T-helper 9 cell (primary cell): ENCODE measurements around the gene SPECC1L.

Experiments
- DNase-seq: peaks from one replicate; pipeline ENCODE4 v3.0.0-alpha.2; 2020

SPECC1L gene

GRCh38 chr22:24451162-24451561 lies 180.5 kb downstream of the SPECC1L start:
- DNase-seq: no peak

DNA sequence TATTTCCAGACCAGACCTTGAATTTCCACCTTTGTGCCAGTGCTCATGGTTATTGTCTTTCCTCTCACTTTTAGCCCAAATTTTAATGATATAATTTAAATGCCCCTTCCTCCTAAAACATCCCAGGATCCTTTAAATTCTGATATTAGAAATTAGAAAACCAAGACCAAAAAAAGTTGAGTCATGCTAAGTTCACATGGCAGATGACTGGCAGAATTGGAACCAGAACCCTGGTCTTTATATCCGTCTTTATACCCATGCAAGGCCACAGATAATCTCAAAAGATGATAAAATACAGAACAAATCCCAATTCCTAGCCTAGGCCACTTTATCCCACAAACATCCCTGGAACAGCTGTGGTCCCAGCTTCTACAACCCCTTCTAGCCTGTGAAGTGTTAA lies 183.2 kb downstream of the SPECC1L start:
- no peak for DNase-seq

GRCh38 chr22:24455039-24455438 lies 184.4 kb downstream of the SPECC1L start:
- no peak for DNase-seq

DNA sequence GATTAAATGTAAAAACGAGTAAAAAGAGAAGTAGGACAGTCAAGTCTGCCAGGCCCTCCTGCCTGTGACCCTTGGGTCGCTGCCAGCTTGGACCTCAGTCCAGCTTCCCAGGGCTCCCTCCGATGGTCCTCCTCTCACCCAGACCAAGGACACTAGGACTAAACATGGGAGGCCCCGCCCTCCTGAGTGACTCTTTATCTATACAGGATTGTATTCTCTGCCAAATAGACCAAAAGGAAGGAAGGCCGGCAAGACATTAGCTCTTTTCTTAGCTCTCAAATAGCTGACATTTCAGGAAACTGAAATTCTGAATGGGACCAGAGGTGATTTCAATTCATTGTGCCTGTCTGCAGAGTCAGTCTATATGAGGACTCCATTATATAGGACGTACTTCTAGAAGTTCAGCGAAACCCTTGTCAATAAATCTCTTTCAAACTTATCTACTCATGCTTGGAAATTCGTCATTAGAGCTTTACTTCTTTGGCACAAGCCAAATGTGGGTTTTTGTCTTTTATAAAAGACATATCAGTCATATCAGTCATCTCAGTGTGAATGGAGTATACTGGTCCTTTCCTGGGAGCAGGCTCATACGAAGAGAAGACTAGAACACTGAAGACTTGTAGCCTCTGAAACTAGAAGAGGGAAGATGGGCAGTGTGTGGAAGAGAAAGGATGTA lies 185.3 kb downstream of the SPECC1L start:
- no peak for DNase-seq

GRCh38 chr22:24457894-24458420 lies 187.3 kb downstream of the SPECC1L start:
- no peak for DNase-seq

- no peak for DNase-seq
Measured at GRCh38 chr22:24459911-24460310, 189.3 kb downstream of the SPECC1L start.

GRCh38 chr22:24460418-24461089 lies 189.9 kb downstream of the SPECC1L start:
- DNase-seq: no peak

GRCh38 chr22:24463071-24463760 lies 192.6 kb downstream of the SPECC1L start:
- DNase-seq: no peak

GRCh38 chr22:24465566-24465965 lies 194.9 kb downstream of the SPECC1L start:
- DNase-seq: no peak

- DNase-seq: no peak
Measured at GRCh38 chr22:24465975-24466374, 195.3 kb downstream of the SPECC1L start.

DNA sequence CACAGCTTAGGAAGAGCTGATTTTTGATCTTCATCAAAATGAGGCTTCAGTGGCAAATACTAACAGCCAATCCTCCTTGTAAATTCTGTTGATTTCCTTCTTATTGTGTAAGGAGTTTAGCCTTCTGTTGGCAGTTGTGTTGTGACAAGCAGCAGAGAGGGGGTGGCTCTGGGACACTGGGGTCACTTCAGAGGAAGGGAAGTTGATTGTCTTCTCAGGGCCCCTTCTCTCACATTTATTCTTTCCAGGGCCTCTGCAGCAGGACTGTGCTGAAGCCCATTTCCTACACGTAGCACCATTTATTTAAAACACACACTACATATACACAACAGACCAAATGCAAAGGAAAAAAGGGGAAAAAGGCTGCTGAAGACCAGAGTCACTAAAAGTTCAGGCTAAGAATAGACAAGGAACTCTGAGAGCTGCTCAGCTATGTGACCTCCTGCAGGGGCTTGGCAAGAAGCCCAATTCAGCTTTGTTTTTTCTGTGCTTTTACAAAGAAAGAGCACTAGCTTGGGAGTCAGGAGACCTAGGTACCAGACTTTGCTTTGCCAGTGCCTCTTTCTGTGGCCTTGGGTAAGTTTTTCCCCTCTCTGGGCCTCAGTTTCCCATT lies 196.2 kb downstream of the SPECC1L start:
- DNase-seq: no peak

DNA sequence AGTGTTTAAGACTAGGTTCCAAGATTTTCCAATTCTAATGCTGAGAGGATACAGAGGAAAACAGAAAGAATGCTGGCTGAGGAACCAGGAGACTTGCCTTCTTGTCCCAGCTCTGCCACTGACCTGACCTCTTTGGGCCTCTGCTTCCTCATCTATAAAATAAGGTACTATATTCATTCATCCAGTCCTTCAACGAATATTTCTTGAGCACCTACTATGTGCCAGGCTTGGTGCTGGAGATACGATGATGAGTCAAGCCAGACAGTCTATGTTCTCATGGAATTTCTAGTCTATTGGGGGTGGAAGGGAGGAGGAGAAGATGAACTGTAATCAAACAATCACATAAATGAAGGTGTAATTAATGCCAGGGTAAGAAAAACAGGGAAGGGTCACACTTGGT lies 196.7 kb downstream of the SPECC1L start:
- no peak for DNase-seq
